ENCODE data around the gene WDR1.
"Not testable (repeated sequence)": the region's sequence is repeated elsewhere in the genome, so short reads cannot be mapped to it uniquely, and the experiment has no call there.

Gene WDR1

DNA sequence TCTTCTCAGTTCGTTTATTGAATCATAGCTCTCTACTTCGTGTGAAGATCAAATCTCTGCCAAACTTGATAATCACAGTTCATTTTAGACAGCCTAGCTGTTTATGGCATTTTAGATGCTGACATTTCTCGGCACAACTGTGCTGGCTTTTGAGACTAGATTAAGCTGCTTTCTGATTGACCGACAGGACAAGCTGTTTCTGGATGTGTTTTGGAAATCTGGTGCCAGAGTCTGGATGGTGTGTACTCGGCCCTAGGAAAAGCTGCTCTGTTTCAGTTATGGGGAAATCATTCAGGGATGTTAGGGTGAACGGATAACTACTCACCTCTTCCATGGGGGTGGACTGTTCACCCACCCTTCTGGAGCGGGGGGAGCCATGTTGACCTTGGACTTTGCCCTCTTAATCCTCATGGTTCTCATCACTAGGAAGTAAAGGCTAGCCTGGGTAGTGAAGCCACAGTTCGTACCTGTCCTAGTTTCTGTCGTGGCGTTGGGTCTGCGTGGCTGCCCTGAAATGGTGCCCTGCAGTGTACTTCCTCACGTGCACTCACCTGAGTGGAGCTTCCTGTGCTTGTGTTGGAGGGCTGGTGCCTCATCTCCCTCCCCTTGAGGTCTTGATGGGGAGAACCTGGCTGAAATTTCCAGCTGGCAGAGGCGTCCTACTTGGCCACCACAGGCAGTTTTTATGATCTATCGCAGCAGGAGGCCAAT, 13.7 kb upstream of the WDR1 start:
- TF ChIP-seq, protein P1, sequence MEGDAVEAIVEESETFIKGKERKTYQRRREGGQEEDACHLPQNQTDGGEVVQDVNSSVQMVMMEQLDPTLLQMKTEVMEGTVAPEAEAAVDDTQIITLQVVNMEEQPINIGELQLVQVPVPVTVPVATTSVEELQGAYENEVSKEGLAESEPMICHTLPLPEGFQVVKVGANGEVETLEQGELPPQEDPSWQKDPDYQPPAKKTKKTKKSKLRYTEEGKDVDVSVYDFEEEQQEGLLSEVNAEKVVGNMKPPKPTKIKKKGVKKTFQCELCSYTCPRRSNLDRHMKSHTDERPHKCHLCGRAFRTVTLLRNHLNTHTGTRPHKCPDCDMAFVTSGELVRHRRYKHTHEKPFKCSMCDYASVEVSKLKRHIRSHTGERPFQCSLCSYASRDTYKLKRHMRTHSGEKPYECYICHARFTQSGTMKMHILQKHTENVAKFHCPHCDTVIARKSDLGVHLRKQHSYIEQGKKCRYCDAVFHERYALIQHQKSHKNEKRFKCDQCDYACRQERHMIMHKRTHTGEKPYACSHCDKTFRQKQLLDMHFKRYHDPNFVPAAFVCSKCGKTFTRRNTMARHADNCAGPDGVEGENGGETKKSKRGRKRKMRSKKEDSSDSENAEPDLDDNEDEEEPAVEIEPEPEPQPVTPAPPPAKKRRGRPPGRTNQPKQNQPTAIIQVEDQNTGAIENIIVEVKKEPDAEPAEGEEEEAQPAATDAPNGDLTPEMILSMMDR (IDR thresholded peaks at IDR 0.05; ENCODE audit: low read length) = no peak
- TF ChIP-seq EZH2 (IDR thresholded peaks at IDR 0.05; ENCODE audit: borderline replicate concordance, low read length) = no peak
- Histone ChIP-seq H3K36me3 (ENCODE audit: insufficient read depth, low read length) (no peaks in the 10 kb centered on the region), H3K9me3 (ENCODE audit: low read length) (no peaks in the 10 kb centered on the region), H3K4me1 (ENCODE audit: insufficient read depth, low read length, severe bottlenecking) (no peaks in the 10 kb centered on the region), H3K27me3 (ENCODE audit: insufficient read depth, low read length) (no peaks in the 10 kb centered on the region), H3K4me3 (ENCODE audit: low read depth, low read length, poor library complexity, severe bottlenecking) (no peak overlapping the region), H3K4me2 (ENCODE audit: low read length) (no peak overlapping the region), H3K9ac (ENCODE audit: low read length) (no peak overlapping the region), H4K20me1 (ENCODE audit: insufficient read depth, low read length) (no peaks in the 10 kb centered on the region), H2AFZ (ENCODE audit: low read length) (no peak overlapping the region), H3F3A (ENCODE audit: insufficient read depth, low read length) (no peaks in the 10 kb centered on the region), H3K27ac (ENCODE audit: low read depth, low read length, poor library complexity, severe bottlenecking) (no peak overlapping the region), H3K79me2 (ENCODE audit: insufficient read depth, low read length) (no peaks in the 10 kb centered on the region), H3K9me2 (ENCODE audit: low read depth, low read length) (no peaks in the 10 kb centered on the region)

GRCh38 chr4:10129196-10130177, 12.9 kb upstream of the WDR1 start:
- TF ChIP-seq, protein P1 (IDR thresholded peaks at IDR 0.05; ENCODE audit: low read length) = no peak
- TF ChIP-seq EZH2 (IDR thresholded peaks at IDR 0.05; ENCODE audit: borderline replicate concordance, low read length) = no peak
- Histone ChIP-seq H3K9ac (ENCODE audit: low read length) (no peak overlapping the region), H2AFZ (ENCODE audit: low read length) (no peak overlapping the region)

GRCh38 chr4:10128761-10129160, 12.2 kb upstream of the WDR1 start:
- no peaks in the 10 kb centered on the region for H3K4me1 ChIP-seq (ENCODE audit: insufficient read depth, low read length, severe bottlenecking)
- H3K36me3 ChIP-seq (ENCODE audit: insufficient read depth, low read length) = no peaks in the 10 kb centered on the region
- H3K27me3 ChIP-seq (ENCODE audit: insufficient read depth, low read length) = no peaks in the 10 kb centered on the region
- H3K9ac ChIP-seq (ENCODE audit: low read length) = no peak overlapping the region
- H3K79me2 ChIP-seq (ENCODE audit: insufficient read depth, low read length) = no peaks in the 10 kb centered on the region
- TF ChIP-seq, protein P1 (IDR thresholded peaks at IDR 0.05; ENCODE audit: low read length) = no peak
- TF ChIP-seq EZH2 (IDR thresholded peaks at IDR 0.05; ENCODE audit: borderline replicate concordance, low read length) = no peak
- H4K20me1 ChIP-seq (ENCODE audit: insufficient read depth, low read length) = no peaks in the 10 kb centered on the region
- H2AFZ ChIP-seq (ENCODE audit: low read length) = no peak overlapping the region
- H3F3A ChIP-seq (ENCODE audit: insufficient read depth, low read length) = no peaks in the 10 kb centered on the region
- no peak overlapping the region for H3K27ac ChIP-seq (ENCODE audit: low read depth, low read length, poor library complexity, severe bottlenecking)
- H3K4me3 ChIP-seq (ENCODE audit: low read depth, low read length, poor library complexity, severe bottlenecking) = no peak overlapping the region
- H3K9me2 ChIP-seq (ENCODE audit: low read depth, low read length) = no peaks in the 10 kb centered on the region
- H3K4me2 ChIP-seq (ENCODE audit: low read length) = no peak overlapping the region
- H3K9me3 ChIP-seq (ENCODE audit: low read length) = no peaks in the 10 kb centered on the region

More at GRCh38 chr4:10129196-10130177, 12.9 kb upstream of the WDR1 start:
- H3K27me3 ChIP-seq (ENCODE audit: insufficient read depth, low read length) = no peaks in the 10 kb centered on the region
- H4K20me1 ChIP-seq (ENCODE audit: insufficient read depth, low read length) = no peaks in the 10 kb centered on the region
- H3K9me3 ChIP-seq (ENCODE audit: low read length) = no peaks in the 10 kb centered on the region
- H3F3A ChIP-seq (ENCODE audit: insufficient read depth, low read length) = no peaks in the 10 kb centered on the region
- no peaks in the 10 kb centered on the region for H3K4me1 ChIP-seq (ENCODE audit: insufficient read depth, low read length, severe bottlenecking)
- H3K36me3 ChIP-seq (ENCODE audit: insufficient read depth, low read length) = no peaks in the 10 kb centered on the region
- no peaks in the 10 kb centered on the region for H3K79me2 ChIP-seq (ENCODE audit: insufficient read depth, low read length)
- no peak overlapping the region for H3K4me3 ChIP-seq (ENCODE audit: low read depth, low read length, poor library complexity, severe bottlenecking)
- no peak overlapping the region for H3K4me2 ChIP-seq (ENCODE audit: low read length)
- H3K9me2 ChIP-seq (ENCODE audit: low read depth, low read length) = no peaks in the 10 kb centered on the region
- no peak overlapping the region for H3K27ac ChIP-seq (ENCODE audit: low read depth, low read length, poor library complexity, severe bottlenecking)

GRCh38 chr4:10127531-10127930, 10.9 kb upstream of the WDR1 start:
- not testable (repeated sequence) for H4K20me1 ChIP-seq (ENCODE audit: insufficient read depth, low read length); H3K4me1 ChIP-seq (ENCODE audit: insufficient read depth, low read length, severe bottlenecking); H3F3A ChIP-seq (ENCODE audit: insufficient read depth, low read length); H3K9me3 ChIP-seq (ENCODE audit: low read length); H3K27me3 ChIP-seq (ENCODE audit: insufficient read depth, low read length); H3K4me3 ChIP-seq (ENCODE audit: low read depth, low read length, poor library complexity, severe bottlenecking); H3K36me3 ChIP-seq (ENCODE audit: insufficient read depth, low read length); H3K79me2 ChIP-seq (ENCODE audit: insufficient read depth, low read length); H3K9ac ChIP-seq (ENCODE audit: low read length); H2AFZ ChIP-seq (ENCODE audit: low read length); H3K4me2 ChIP-seq (ENCODE audit: low read length); H3K9me2 ChIP-seq (ENCODE audit: low read depth, low read length); H3K27ac ChIP-seq (ENCODE audit: low read depth, low read length, poor library complexity, severe bottlenecking)

Measured in OCI-LY1 (cell line).